Heart left ventricle (tissue), 16 donors: ENCODE data around the gene IMP4. TPM values are rescaled to one million over a fixed set of nuclear protein-coding genes. Genes with fewer than 3 reads are reported as not detected.

Experiments
- ATAC-seq, 4 donors: fragments of 200-7000 bp; cut with Tn5 transposase; one replicate each; pipeline ENCODE4 v1.9.1; 2020 to 2022; ENCODE audit warnings: moderate library complexity in 4 of 4, mild to moderate bottlenecking in 3 of 4, moderate number of reproducible peaks in 1 of 4
- DNase-seq, 5 donors: peaks; one replicate each; pipeline ENCODE4 v3.0.0-alpha.2; 2020
- H3K27ac ChIP-seq, 12 donors: fragments of 200-600 bp; sonication (generic) in 4 of 12; one replicate each; pipeline versions ENCODE4 v1.5.0 to v1.8.0; 2016 to 2022; ENCODE audit warnings: mild to moderate bottlenecking in 2 of 12
- H3K27me3 ChIP-seq, 9 donors: fragments of 200-600 bp; sonication (generic) in 2 of 9; one replicate each; pipeline versions ENCODE4 v1.5.1 to v1.8.0; 2016 to 2022; ENCODE audit warnings: mild to moderate bottlenecking in 3 of 9
- H3K36me3 ChIP-seq, 9 donors: fragments of 200-600 bp; sonication (generic) in 2 of 9; one replicate each; pipeline versions ENCODE4 v1.5.0 to v1.8.0; 2018 to 2022; ENCODE audit warnings: mild to moderate bottlenecking in 2 of 9
- H3K4me1 ChIP-seq, 12 donors: fragments of 200-600 bp; sonication (generic) in 4 of 12; one replicate each; pipeline versions ENCODE4 v1.5.0 to v1.8.0; 2016 to 2022; ENCODE audit warnings: mild to moderate bottlenecking in 3 of 12
- H3K4me3 ChIP-seq, 12 donors: fragments of 200-600 bp; sonication (generic) in 4 of 12; one replicate each; pipeline versions ENCODE4 v1.5.0 to v1.8.0; 2017 to 2022; ENCODE audit warnings: mild to moderate bottlenecking in 9 of 12, moderate library complexity in 4 of 12
- H3K9me3 ChIP-seq, 12 donors: fragments of 200-600 bp; sonication (generic) in 4 of 12; one replicate each; pipeline versions ENCODE4 v1.5.0 to v1.8.0; 2016 to 2022; ENCODE audit warnings: mild to moderate bottlenecking in 1 of 12
- CTCF ChIP-seq, 12 donors: fragments of 200-600 bp; sonication (generic) in 4 of 12; IDR thresholded peaks; one replicate each; pipeline versions ENCODE4 v1.5.0 to v1.8.0; 2018 to 2022; ENCODE audit warnings: antibody characterized with exemption in 12 of 12, mild to moderate bottlenecking in 5 of 12
- POLR2A ChIP-seq, 2 donors: fragments of 450-650 bp; IDR thresholded peaks; one replicate each; pipeline ENCODE4 v1.6.1; 2017; ENCODE audit warnings: antibody characterized with exemption in 2 of 2, mild to moderate bottlenecking in 2 of 2, moderate library complexity in 2 of 2
- WGBS, 4 donors: extraction: QIAGEN DNeasy Blood & Tissue Kit in 2 of 4; methylation state at CpG; one replicate each; pipeline versions ENCODE4 v1.1.5 to v1.1.7; 2013 to 2018; 5-methylcytosine and 5-hydroxymethylcytosine counted together
- intact Hi-C, 10 donors: fragments of 100-400 bp; cut with DNase I; formaldehyde crosslinking; loops; one replicate each; pipeline versions ENCODE4 v1.11.1 to v1.14.2; 2022
- polyA plus RNA-seq, 2 donors: library from polyadenylated mRNA; stranded (reverse); fragments of 200-250 nt; gene quantifications; one replicate each; pipeline ENCODE4 v1.2.3, GENCODE V29; 2013
- total RNA-seq, 9 donors: library from RNA; depleted of rRNA in 2 of 9; stranded (reverse); fragments of >200 nt in 2 of 9; fragmentation: NEBNext Ultra II Directional in 3 of 9; extraction: Animal tissue kit (Norgen Biotek cat#: 25700) in 3 of 9; gene quantifications; one replicate each; pipeline versions ENCODE4 v1.1.0 to v1.2.4, GENCODE V29; 2016 to 2023
- donor health status: ischemic (EF 13 %, LVEDD 7.1; RV severe dilation, severe dysfunction).
- donor health status: healthy with polysubstance abuse.
- donor health status: DM: no; HTN: yes; CAD: no.
- donor health status: DM: no; HTN: no; CAD: no.
- donor health status: ischemic (EF 25% LVEDD 6.9; RV normal size, moderate dysfunction).
- donor health status: ischemic (EF 25% LVEDD 5.7; RV mildly dilated, moderate dysfunction).
- donor health status: healthy.
- donor health status: DM: yes; HTN: yes; CAD: no.
- donor health status: ischemic (EF 35%, LVEDD 5.7; RV mildly dilated, moderate dysfunction).
- donor health status: nonischemic (EF 11% LVEDD 7.7; RV severe dilation, severe dysfunction).
- donor health status: DM: yes; HTN: yes; CAD: no.
- donor health status: PGD.
- donor health status: ischemic (EF 29% LVEDD 5.4; RV normal size, mild dysfunction).
- donor health status: nonischemic (EF 23%, LVEDD 6.1; RV moderate dilation, normal function).

IMP4 gene
- total and polyA plus RNA-seq, 11 donors = 55.8 to 209 (median 73.7) TPM

GRCh38 chr2:130338793-130339345 is 3.8 kb upstream of the IMP4 start:
- no peak overlapping the region for H3K27ac ChIP-seq
- H3K36me3 ChIP-seq = peaks cover 0 to 31% (median 17%) of the 10 kb centered on the region in 9 donors
- H3K27me3 ChIP-seq = no peaks in the 10 kb centered on the region
- 86 to 93% (median 89%) methylated on average over 12 of the region's 12 CpGs for WGBS, 4 donors
- DNase-seq (peak in 1 of 5 donors; percentile 45), ATAC-seq (no peak)
- no peaks in the 10 kb centered on the region for H3K9me3 ChIP-seq
- intact Hi-C loops = loop anchor here in 5 of 10 donors (5.0 to 10.0 kb wide), 4 partner anchors 152 to 454 kb away; partner anchors contain the start of genes MZT2B (in 1 of the 5) and SMPD4 (in 1 of the 5)
- peaks cover 3 to 23% (median 15%) of the 10 kb centered on the region in 12 donors for H3K4me1 ChIP-seq
- no peak overlapping the region for H3K4me3 ChIP-seq
- no peak for TF ChIP-seq CTCF (IDR thresholded peaks at IDR 0.05)
- TF ChIP-seq POLR2A (IDR thresholded peaks at IDR 0.05) = no peak

GRCh38 chr2:130339885-130340745 is 2.6 kb upstream of the IMP4 start:
- 95 to 96% (median 96%) methylated on average over 10 of the region's 10 CpGs for WGBS, 4 donors
- no peaks in the 10 kb centered on the region for H3K27me3 ChIP-seq
- no peak overlapping the region for H3K27ac ChIP-seq
- no peak for TF ChIP-seq POLR2A (IDR thresholded peaks at IDR 0.05)
- TF ChIP-seq CTCF (IDR thresholded peaks at IDR 0.05) = no peak
- ATAC-seq (no peak), DNase-seq (no peak)
- no peak overlapping the region for H3K4me3 ChIP-seq
- intact Hi-C loops = loop anchor here in 7 of 10 donors (5.0 to 10.0 kb wide), 6 partner anchors 153 to 463 kb away; partner anchors contain the start of genes MZT2B (in 2 of the 7) and SMPD4 (in 2 of the 7)
- peaks cover 1 to 39% (median 25%) of the 10 kb centered on the region in 9 donors for H3K36me3 ChIP-seq
- no peaks in the 10 kb centered on the region for H3K9me3 ChIP-seq
- H3K4me1 ChIP-seq = peaks cover 3 to 26% (median 19%) of the 10 kb centered on the region in 12 donors

- TF ChIP-seq CTCF (IDR thresholded peaks at IDR 0.05) (no peak), POLR2A (IDR thresholded peaks at IDR 0.05) (no peak)
- intact Hi-C loops = loop anchor here in 4 of 10 donors (1.0 to 5.0 kb wide), 7 partner anchors 14 to 464 kb away; partner anchors contain the start of genes MZT2B (in 1 of the 4), PTPN18 (in 1 of the 4) and SMPD4 (in 1 of the 4)
- Histone ChIP-seq H3K27ac (peak overlapping the region; percentile 82 to 95 (median 94)), H3K9me3 (no peaks in the 10 kb centered on the region), H3K27me3 (no peaks in the 10 kb centered on the region), H3K4me1 (peaks cover 3 to 26% (median 19%) of the 10 kb centered on the region in 12 donors), H3K36me3 (peaks cover 4 to 54% (median 40%) of the 10 kb centered on the region in 9 donors), H3K4me3 (peak overlapping the region; percentile 42 to 94 (median 76))
- no peak for DNase-seq
- no peak for ATAC-seq
- WGBS, 4 donors = 1 to 14% (median 3%) methylated on average over 4 to 24 of the region's 24 CpGs
Measured at GRCh38 chr2:130341562-130342019, 1.1 kb upstream of the IMP4 start.
